ENCODE measurements around the gene SYCE1. TPM values are rescaled to one million over a fixed set of nuclear protein-coding genes. Genes with fewer than 3 reads are reported as not detected.

Gene SYCE1
- total and polyA plus RNA-seq, 2 of the 4 experiments (the other 2 are of a cell fraction) = not detected

DNA sequence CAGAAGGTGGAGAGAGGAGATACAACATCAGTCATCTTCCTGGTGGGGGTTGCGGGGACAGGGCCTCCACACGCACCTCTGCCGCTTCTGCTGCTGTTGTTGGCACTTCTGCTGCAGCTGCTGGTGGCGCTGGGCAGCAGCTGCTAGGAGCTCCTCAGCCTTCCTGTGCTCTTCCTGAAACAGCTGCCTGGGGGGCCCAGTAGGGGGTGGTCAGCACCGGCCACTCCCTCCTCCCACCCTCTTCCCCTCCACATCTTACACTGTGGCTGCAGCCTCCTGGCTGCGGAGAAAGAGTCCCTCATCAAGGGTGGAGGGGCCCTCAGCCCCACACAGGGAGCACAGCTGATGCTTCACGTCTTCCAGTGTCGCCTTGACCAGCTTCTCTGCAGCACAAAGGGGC, 9.9 kb downstream of the SYCE1 start:
- H3K4me3 ChIP-seq (ENCODE audit: insufficient read depth, low read depth, low read length) = no peak overlapping the region
- no peak overlapping the region for H3K27ac ChIP-seq (ENCODE audit: insufficient read depth, low read length)
- H2BK5ac ChIP-seq (ENCODE audit: low read depth, low read length, poor library complexity, severe bottlenecking) = no peak overlapping the region
- H3K9ac ChIP-seq (ENCODE audit: low read depth, low read length) = no peak overlapping the region
- no peak overlapping the region for H4K8ac ChIP-seq (ENCODE audit: low read depth in 2 of 2, low read length in 2 of 2)
- H3K56ac ChIP-seq (ENCODE audit: extremely low read depth, insufficient read depth, low read length) = no peak overlapping the region
- no peaks in the 10 kb centered on the region for H3K4me1 ChIP-seq (ENCODE audit: control insufficient read depth, insufficient read depth, low read length)
- no peaks in the 10 kb centered on the region for H3K36me3 ChIP-seq (ENCODE audit: control insufficient read depth, insufficient read depth, low read length)
- no TSS peak for BruUV-seq (replicated peaks)
- H3K4ac ChIP-seq (ENCODE audit: low read depth, low read length) = no peak overlapping the region
- TF ChIP-seq MXI1 (IDR thresholded peaks at IDR 0.05; ENCODE audit: borderline replicate concordance, low read depth, low read length) = no peak
- in situ Hi-C loops (cut with MboI; ENCODE audit: low sequenced_read_pairs) (no loop called here), dilution Hi-C loops (cut with HindIII; ENCODE audit: low sequenced_read_pairs, unreplicated experiment) (no loop called here), intact Hi-C loops (cut with micrococcal nuclease) (no loop called here)
- no peak overlapping the region for H2BK15ac ChIP-seq (ENCODE audit: low read depth, low read length)
- H3K27me3 ChIP-seq (ENCODE audit: control insufficient read depth, insufficient read depth, low read length) = no peaks in the 10 kb centered on the region
- no peaks in the 10 kb centered on the region for H3K9me3 ChIP-seq (ENCODE audit: control insufficient read depth, insufficient read depth, low read length)
- H3K79me1 ChIP-seq (ENCODE audit: low read depth in 1 of 2, low read length in 2 of 2) = no peaks in the 10 kb centered on the region
- DNase-seq (no peak), ATAC-seq (ENCODE audit: low read depth) (no peak)
- no peak overlapping the region for H4K5ac ChIP-seq (ENCODE audit: low read depth, low read length)
- H2BK120ac ChIP-seq (ENCODE audit: low read depth, low read length) = no peak overlapping the region
- no peak overlapping the region for H3K23ac ChIP-seq (ENCODE audit: low read depth, low read length)
- H3K14ac ChIP-seq (replicated peaks; ENCODE audit: low read depth, low read length) = no peak overlapping the region
- H4K91ac ChIP-seq (ENCODE audit: insufficient read depth, low read depth, low read length) = no peak overlapping the region
- H2AK9ac ChIP-seq (replicated peaks; ENCODE audit: low read depth, low read length, poor library complexity) = no peak overlapping the region
- no peaks in the 10 kb centered on the region for H4K20me1 ChIP-seq (ENCODE audit: insufficient read depth, low read length)
- 49% methylated on average over 4 of the region's 8 CpGs; no CpG with 5 or more reads in 1 of the 2 experiments for WGBS, 2 experiments (ENCODE audit: extremely low coverage in 2 of 2, insufficient read length in 1 of 2)
- H2BK20ac ChIP-seq (ENCODE audit: low read depth, low read length) = no peak overlapping the region
- no peak overlapping the region for H2AK5ac ChIP-seq (ENCODE audit: low read depth, low read length)
- ChIA-PET CTCF (no interaction called here), POLR2A (ENCODE audit: unreplicated experiment) (no interaction called here)
- H3K18ac ChIP-seq (ENCODE audit: low read depth, low read length) = no peak overlapping the region
- no peaks in the 10 kb centered on the region for H3K9me1 ChIP-seq (ENCODE audit: insufficient read depth, low read length)
- no peak overlapping the region for H3K4me2 ChIP-seq (ENCODE audit: low read depth, low read length)
- no peak overlapping the region for H2AFZ ChIP-seq (replicated peaks; ENCODE audit: low read length, poor library complexity)
